ENCODE results near the gene SCFD1. TPM values are rescaled to one million over a fixed set of nuclear protein-coding genes. Genes with fewer than 3 reads are reported as not detected.

The SCFD1 gene
- polyA plus RNA-seq, 1 donor from 2014 or later: 60.5 TPM

Other genes starting within 250 kb of the SCFD1 start
- 20.4 TPM for gene G2E3, start 63.2 kb upstream of the SCFD1 start, polyA plus RNA-seq